Measurements from ENCODE around the gene COL7A1. TPM values are rescaled to one million over a fixed set of nuclear protein-coding genes. Genes with fewer than 3 reads are reported as not detected.

COL7A1 gene
- total and polyA plus RNA-seq, 2 of the 13 experiments (the other 11 are each of a cell fraction or from before 2014, with no cell fraction given) = 2.7 to 11.7 TPM

DNA sequence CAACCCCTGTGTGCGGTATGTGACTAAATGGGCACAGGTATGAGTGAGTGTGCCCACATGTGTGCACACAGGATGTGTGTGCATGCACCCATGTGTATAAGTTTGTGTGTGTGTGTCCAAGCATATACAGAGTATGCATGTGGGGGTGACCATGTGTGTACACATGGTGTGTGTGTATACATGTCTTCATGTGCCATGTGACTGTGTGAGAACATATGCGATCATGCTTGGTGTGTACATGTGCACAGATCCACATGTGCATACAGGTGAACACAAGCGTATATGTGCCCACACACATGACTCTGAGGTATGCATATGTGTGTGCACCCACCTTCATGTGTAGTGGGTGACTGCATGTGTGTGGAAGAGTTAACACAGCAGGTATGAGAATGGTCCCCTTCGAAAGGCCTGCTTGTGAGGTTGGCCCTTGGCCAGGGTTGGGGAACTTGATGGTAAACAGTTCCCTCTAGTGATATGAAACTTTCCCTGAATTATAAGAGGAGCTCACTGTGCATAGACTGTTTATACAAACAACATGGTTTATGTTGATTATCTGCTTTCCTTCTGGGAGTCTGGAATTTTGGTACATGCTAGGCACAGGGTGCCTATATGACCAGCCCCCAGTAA, 48.8 kb downstream of the COL7A1 start:
- FAIRE-seq = no peak
- H3K9ac ChIP-seq (ENCODE audit: insufficient read depth, low read depth, low read length) = no peak overlapping the region
- H3K36me3 ChIP-seq (replicated peaks in 1 of 2; ENCODE audit: control insufficient read depth in 1 of 2, insufficient read depth in 2 of 2, low read length in 2 of 2) = peaks cover 34 to 78% of the 10 kb centered on the region in 2 experiments
- no peak overlapping the region for H3K27ac ChIP-seq (ENCODE audit: extremely low read length, insufficient read depth, low read length)
- WGBS (ENCODE audit: low lambda C conversion rate) = 100% methylated on average over 4 of the region's 4 CpGs
- no peaks in the 10 kb centered on the region for H3K9me3 ChIP-seq (ENCODE audit: low read length)
- DNase-seq (ENCODE audit: low spot score) = no peak
- H3K27me3 ChIP-seq (ENCODE audit: control insufficient read depth in 1 of 2, insufficient read depth in 2 of 2, low read length in 2 of 2) = no peaks in the 10 kb centered on the region
- H3K4me3 ChIP-seq (replicated peaks in 1 of 3; ENCODE audit: insufficient read depth in 1 of 3, low read depth in 2 of 3, low read length in 3 of 3) = no peak overlapping the region
- no peak overlapping the region for H3K4me2 ChIP-seq (ENCODE audit: low read depth, low read length)
- no peak for ATAC-seq
- in situ Hi-C loops (cut with HindIII; ENCODE audit: extremely low pct_ligation_motif_present, low pct_unique_long_range_greater_than_20kb) = no loop called here
- H3K79me2 ChIP-seq (ENCODE audit: insufficient read depth, low read length) = peaks cover 9% of the 10 kb centered on the region
- peaks cover 38% of the 10 kb centered on the region for H3K4me1 ChIP-seq (ENCODE audit: insufficient read depth, low read length)
- H2AFZ ChIP-seq (ENCODE audit: low read length) = no peak overlapping the region
- no peak for TF ChIP-seq ZNF572 (CRISPR knock-in tag; IDR thresholded peaks at IDR 0.05)
- TF ChIP-seq POLR2AphosphoS5 (IDR thresholded peaks at IDR 0.05; ENCODE audit: low read depth, low read length) = 0 out of 2 replicates have a peak, but pooled peaks have one; percentile 16
- TF ChIP-seq GATA4 (IDR thresholded peaks at IDR 0.05; ENCODE audit: borderline replicate concordance, low read depth) = no peak
- TF ChIP-seq MED1 (CRISPR knock-in tag; IDR thresholded peaks at IDR 0.05) = 0 out of 2 replicates have a peak, but pooled peaks have one; percentile 18
- TF ChIP-seq POLR2A (IDR thresholded peaks at IDR 0.05; ENCODE audit: insufficient read depth in 1 of 2, low read depth in 2 of 2, low read length in 2 of 2) = peak in 1 of 2 experiments; percentile 62; a peak in 2 of 4 replicates
- 0 out of 2 replicates have a peak, but pooled peaks have one; percentile 26 for TF ChIP-seq ZFP37 (CRISPR knock-in tag; IDR thresholded peaks at IDR 0.05; ENCODE audit: borderline replicate concordance)
- TF ChIP-seq, protein P1, sequence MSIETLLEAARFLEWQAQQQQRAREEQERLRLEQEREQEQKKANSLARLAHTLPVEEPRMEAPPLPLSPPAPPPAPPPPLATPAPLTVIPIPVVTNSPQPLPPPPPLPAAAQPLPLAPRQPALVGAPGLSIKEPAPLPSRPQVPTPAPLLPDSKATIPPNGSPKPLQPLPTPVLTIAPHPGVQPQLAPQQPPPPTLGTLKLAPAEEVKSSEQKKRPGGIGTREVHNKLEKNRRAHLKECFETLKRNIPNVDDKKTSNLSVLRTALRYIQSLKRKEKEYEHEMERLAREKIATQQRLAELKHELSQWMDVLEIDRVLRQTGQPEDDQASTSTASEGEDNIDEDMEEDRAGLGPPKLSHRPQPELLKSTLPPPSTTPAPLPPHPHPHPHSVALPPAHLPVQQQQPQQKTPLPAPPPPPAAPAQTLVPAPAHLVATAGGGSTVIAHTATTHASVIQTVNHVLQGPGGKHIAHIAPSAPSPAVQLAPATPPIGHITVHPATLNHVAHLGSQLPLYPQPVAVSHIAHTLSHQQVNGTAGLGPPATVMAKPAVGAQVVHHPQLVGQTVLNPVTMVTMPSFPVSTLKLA (IDR thresholded peaks at IDR 0.05) = peak; percentile 96
- TF ChIP-seq SPEN (CRISPR knock-in tag; IDR thresholded peaks at IDR 0.05; ENCODE audit: low read depth) = 0 out of 2 replicates have a peak, but pooled peaks have one; percentile 11
- POLR2A ChIA-PET = no interaction called here
- BruUV-seq (replicated peaks) = no TSS peak
- CTCF ChIA-PET (ENCODE audit: low intra/inter-chr PET ratio, low total read pairs) = no interaction called here
- intact Hi-C loops (cut with micrococcal nuclease; ENCODE audit: unreplicated experiment) = loop anchor here (5.0 kb wide), 1 partner anchor 39 kb away; no protein-coding TSS in a partner anchor
- H4K20me1 ChIP-seq (ENCODE audit: insufficient read depth, low read length) = peaks cover 23% of the 10 kb centered on the region

Measured in HepG2 (cell line).